WTC11 (cell line): Measurements from ENCODE around the gene ATP8B3. TPM values are rescaled to one million over a fixed set of nuclear protein-coding genes. Genes with fewer than 3 reads are reported as not detected.

ENCODE experiments used
- ATAC-seq: fragments of 200-7000 bp; cut with Tn5 transposase; 2 replicates; pipeline ENCODE4 v1.10.0; 2021; ENCODE audit warnings: mild to moderate bottlenecking, moderate library complexity
- CTCF ChIA-PET: fragments of 300-600 bp; sonication (Branson Sonifier 250); formaldehyde crosslinking; loops from one replicate; lab custom pipeline; 2021; ENCODE audit warnings: antibody characterized with exemption; lab: Charles Lee
- POLR2A ChIA-PET: fragments of 350-600 bp; sonication (Branson Sonifier 250); formaldehyde crosslinking; loops from one replicate; lab custom pipeline; 2021; ENCODE audit warnings: antibody characterized with exemption; lab: Charles Lee
- DNase-seq: peaks from one replicate; pipeline ENCODE4 v3.0.0; 2021; ENCODE audit warnings: low spot score
- H3K27ac Mint-ChIP-seq: 2 replicates; pipeline ENCODE4 v1.8.0; 2021; ENCODE audit warnings: mixed read lengths
- H3K27me3 Mint-ChIP-seq: 2 replicates; pipeline ENCODE4 v1.8.0; 2021; ENCODE audit warnings: low read depth, mild to moderate bottlenecking, moderate library complexity, mixed read lengths
- H3K36me3 Mint-ChIP-seq: 2 replicates; pipeline ENCODE4 v1.8.0; 2021; ENCODE audit warnings: mixed read lengths
- H3K4me1 Mint-ChIP-seq: 2 replicates; pipeline ENCODE4 v1.8.0; 2022; ENCODE audit warnings: mixed read lengths
- H3K4me3 Mint-ChIP-seq: 2 replicates; pipeline ENCODE4 v1.8.0; 2021; ENCODE audit warnings: mild to moderate bottlenecking, moderate library complexity, mixed read lengths
- H3K9me3 Mint-ChIP-seq: 2 replicates; pipeline ENCODE4 v1.8.0; 2021; ENCODE audit warnings: mixed read lengths
- ATF1 ChIP-seq: sonication (generic); formaldehyde crosslinking; IDR thresholded peaks from 2 replicates; pipeline ENCODE4 v1.8.1; 2023; ENCODE audit warnings: mild to moderate bottlenecking, moderate library complexity, missing genetic modification reagents
- CREB1 ChIP-seq: sonication (generic); formaldehyde crosslinking; IDR thresholded peaks from 2 replicates; pipeline ENCODE4 v1.8.0; 2023; ENCODE audit warnings: mild to moderate bottlenecking, missing genetic modification reagents
- FOXK1 ChIP-seq: sonication (generic); formaldehyde crosslinking; IDR thresholded peaks from 2 replicates; pipeline ENCODE4 v1.8.0; 2022; ENCODE audit warnings: mild to moderate bottlenecking, moderate library complexity, missing genetic modification reagents
- IRF2 ChIP-seq: sonication (generic); formaldehyde crosslinking; IDR thresholded peaks from 2 replicates; pipeline ENCODE4 v1.8.0; 2022; ENCODE audit warnings: low read depth, missing genetic modification reagents, borderline replicate concordance
- NR3C1 ChIP-seq: sonication (generic); formaldehyde crosslinking; conservative IDR thresholded peaks from 2 replicates; pipeline ENCODE4 v1.8.1; 2023; ENCODE audit warnings: low read depth, mild to moderate bottlenecking, missing genetic modification reagents
- SMAD3 ChIP-seq: sonication (generic); formaldehyde crosslinking; IDR thresholded peaks from 2 replicates; pipeline ENCODE4 v1.8.0; 2022; ENCODE audit warnings: missing genetic modification reagents, mild to moderate bottlenecking, borderline replicate concordance
- TEAD1 ChIP-seq: sonication (generic); formaldehyde crosslinking; IDR thresholded peaks from 2 replicates; pipeline ENCODE4 v1.8.0; 2022; ENCODE audit warnings: mild to moderate bottlenecking, missing genetic modification reagents
- ZNF263 ChIP-seq: sonication (generic); formaldehyde crosslinking; IDR thresholded peaks from 2 replicates; pipeline ENCODE4 v1.8.1; 2022; ENCODE audit warnings: low read depth, mild to moderate bottlenecking, moderate library complexity, missing genetic modification reagents
- total RNA-seq: library from RNA; stranded (reverse); gene quantifications from 3 replicates; pipeline ENCODE4 v1.2.3, GENCODE V29; 2021
- TF ChIP-seq, protein P1 (sequence below): fragments of 250-450 bp; sonication (Bioruptor Pico); IDR thresholded peaks from 2 replicates; pipeline ENCODE4 v1.8.0; 2021; ENCODE audit warnings: mild to moderate bottlenecking
- TF ChIP-seq, protein P2 (sequence below): sonication (generic); formaldehyde crosslinking; IDR thresholded peaks from 2 replicates; pipeline ENCODE4 v1.8.1; 2023; ENCODE audit warnings: mild to moderate bottlenecking, missing genetic modification reagents, moderate library complexity
- TF ChIP-seq, protein P3 (sequence below): sonication (generic); formaldehyde crosslinking; IDR thresholded peaks from 2 replicates; pipeline ENCODE4 v1.8.0; 2023; ENCODE audit warnings: mild to moderate bottlenecking, missing genetic modification reagents
- TF ChIP-seq, protein P4 (sequence below): sonication (generic); formaldehyde crosslinking; IDR thresholded peaks from 2 replicates; pipeline ENCODE4 v1.8.0; 2022; ENCODE audit warnings: missing genetic modification reagents
- TF ChIP-seq, protein P5 (sequence below): sonication (generic); formaldehyde crosslinking; IDR thresholded peaks from 2 replicates; pipeline ENCODE4 v1.8.0; 2022; ENCODE audit warnings: mild to moderate bottlenecking, missing genetic modification reagents

ATP8B3 gene
- total RNA-seq, 1 experiment from 2014 or later: 5.5 TPM

DNA sequence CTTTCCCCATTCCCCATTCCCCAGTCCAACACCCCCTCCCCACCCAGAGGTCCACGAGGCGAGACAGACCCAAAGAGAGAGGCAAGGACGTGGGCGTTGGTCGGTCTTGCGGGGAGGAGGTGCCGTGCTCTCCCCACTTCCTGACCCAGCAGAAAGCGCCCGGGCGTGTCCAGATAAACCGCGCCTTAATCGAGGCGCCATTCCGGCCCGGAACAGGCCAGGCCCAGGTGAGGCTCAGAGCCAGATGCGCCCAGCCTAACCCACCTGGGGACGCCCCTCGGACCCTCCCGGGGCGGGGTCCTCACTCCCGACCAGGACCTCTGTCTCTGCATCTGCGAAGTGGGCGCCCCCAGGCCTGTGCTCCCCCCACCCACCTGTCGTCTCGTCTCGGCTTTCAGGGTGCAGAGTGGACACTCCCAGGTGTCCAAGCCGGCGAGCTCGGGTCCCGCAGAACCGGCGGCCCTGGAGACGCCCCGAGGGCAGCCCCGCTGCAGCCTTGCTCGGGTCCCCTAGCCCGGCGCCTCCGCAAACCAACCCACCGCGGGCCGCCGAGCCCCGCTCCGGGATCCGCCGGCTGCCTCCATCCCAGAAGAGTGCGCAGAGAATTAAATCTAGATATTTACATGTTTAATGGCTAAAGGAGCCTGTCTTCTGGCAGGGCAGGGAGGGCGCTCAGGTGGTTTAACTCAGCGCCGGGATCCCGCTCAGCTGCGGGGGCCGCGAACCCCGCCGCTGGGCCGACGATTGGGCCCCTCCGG is 63.8 kb downstream of the ATP8B3 start:
- CTCF ChIA-PET: interaction anchor here (2.2 to 4.7 kb wide), 3 partner anchors 18 to 75 kb away, joined by 9 to 35 read pairs (median 20); no protein-coding TSS in a partner anchor

DNA sequence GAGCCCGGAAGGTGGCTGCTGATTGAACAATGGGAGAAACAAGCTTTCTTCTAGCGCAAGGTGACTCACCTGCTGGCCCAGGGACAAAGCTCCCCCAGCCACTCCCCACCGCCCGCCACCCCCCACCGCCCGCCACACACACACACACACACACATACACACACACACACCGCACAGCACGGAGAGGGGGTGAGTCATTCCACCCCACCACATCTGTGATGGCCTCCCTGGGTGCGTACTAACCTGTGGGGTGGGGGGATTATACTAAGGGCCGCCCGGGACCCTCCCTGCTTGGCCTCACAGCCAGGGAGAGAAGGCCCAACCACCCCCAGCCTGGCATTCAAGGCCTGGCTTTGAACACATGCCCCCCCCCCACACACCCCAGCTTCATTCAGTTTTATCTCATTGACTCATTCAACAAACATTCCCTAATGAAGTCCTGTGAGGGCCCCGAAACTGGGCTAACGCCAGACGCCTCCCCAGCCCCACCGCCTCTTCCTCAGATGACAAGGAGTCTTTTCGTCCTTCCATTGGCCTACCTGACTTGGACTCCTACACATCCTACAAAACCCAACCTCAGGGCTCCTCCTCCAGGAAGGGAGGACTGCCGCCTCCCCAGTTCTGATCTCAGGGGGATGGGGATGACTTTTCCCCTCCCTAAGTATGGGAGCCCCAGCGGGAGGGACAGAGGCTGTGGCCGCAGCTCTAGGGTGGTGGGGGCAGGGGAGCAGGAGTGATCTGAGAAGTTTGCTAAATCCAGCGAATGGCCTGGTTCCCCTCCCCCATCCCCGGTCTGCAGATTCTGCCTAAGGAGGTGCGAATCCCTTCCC is 64.6 kb downstream of the ATP8B3 start:
- no peak overlapping the region for H3K27ac Mint-ChIP-seq
- ATAC-seq: peak; percentile 23
- ChIA-PET POLR2A (interaction anchor here (0.9 kb wide), 1 partner anchor 75 kb away, joined by 3 read pairs; no protein-coding TSS in a partner anchor), CTCF (interaction anchor here (0.9 to 4.7 kb wide), 12 partner anchors 11 to 292 kb away, joined by 3 to 35 read pairs (median 6); no protein-coding TSS in a partner anchor)
- peak overlapping the region; percentile 65 for H3K4me3 Mint-ChIP-seq
- no peaks in the 10 kb centered on the region for H3K9me3 Mint-ChIP-seq
- H3K36me3 Mint-ChIP-seq: no peaks in the 10 kb centered on the region
- peak; percentile 70 for DNase-seq
- peaks cover 8% of the 10 kb centered on the region for H3K4me1 Mint-ChIP-seq
- H3K27me3 Mint-ChIP-seq: peaks cover 96% of the 10 kb centered on the region
- TF ChIP-seq, protein P1, sequence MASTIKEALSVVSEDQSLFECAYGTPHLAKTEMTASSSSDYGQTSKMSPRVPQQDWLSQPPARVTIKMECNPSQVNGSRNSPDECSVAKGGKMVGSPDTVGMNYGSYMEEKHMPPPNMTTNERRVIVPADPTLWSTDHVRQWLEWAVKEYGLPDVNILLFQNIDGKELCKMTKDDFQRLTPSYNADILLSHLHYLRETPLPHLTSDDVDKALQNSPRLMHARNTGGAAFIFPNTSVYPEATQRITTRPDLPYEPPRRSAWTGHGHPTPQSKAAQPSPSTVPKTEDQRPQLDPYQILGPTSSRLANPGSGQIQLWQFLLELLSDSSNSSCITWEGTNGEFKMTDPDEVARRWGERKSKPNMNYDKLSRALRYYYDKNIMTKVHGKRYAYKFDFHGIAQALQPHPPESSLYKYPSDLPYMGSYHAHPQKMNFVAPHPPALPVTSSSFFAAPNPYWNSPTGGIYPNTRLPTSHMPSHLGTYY (CRISPR knock-in tag): no peak
- peak; percentile 90; the same call in 1 of the 2 replicates for TF ChIP-seq ZNF263 (CRISPR knock-in tag)
- TF ChIP-seq, protein P2, sequence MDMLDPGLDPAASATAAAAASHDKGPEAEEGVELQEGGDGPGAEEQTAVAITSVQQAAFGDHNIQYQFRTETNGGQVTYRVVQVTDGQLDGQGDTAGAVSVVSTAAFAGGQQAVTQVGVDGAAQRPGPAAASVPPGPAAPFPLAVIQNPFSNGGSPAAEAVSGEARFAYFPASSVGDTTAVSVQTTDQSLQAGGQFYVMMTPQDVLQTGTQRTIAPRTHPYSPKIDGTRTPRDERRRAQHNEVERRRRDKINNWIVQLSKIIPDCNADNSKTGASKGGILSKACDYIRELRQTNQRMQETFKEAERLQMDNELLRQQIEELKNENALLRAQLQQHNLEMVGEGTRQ (CRISPR knock-in tag): no peak
- TF ChIP-seq CREB1 (CRISPR knock-in tag): no peak
- no peak for TF ChIP-seq IRF2 (CRISPR knock-in tag)
- TF ChIP-seq NR3C1 (CRISPR knock-in tag): no peak
- TF ChIP-seq ATF1: no peak
- TF ChIP-seq, protein P3, sequence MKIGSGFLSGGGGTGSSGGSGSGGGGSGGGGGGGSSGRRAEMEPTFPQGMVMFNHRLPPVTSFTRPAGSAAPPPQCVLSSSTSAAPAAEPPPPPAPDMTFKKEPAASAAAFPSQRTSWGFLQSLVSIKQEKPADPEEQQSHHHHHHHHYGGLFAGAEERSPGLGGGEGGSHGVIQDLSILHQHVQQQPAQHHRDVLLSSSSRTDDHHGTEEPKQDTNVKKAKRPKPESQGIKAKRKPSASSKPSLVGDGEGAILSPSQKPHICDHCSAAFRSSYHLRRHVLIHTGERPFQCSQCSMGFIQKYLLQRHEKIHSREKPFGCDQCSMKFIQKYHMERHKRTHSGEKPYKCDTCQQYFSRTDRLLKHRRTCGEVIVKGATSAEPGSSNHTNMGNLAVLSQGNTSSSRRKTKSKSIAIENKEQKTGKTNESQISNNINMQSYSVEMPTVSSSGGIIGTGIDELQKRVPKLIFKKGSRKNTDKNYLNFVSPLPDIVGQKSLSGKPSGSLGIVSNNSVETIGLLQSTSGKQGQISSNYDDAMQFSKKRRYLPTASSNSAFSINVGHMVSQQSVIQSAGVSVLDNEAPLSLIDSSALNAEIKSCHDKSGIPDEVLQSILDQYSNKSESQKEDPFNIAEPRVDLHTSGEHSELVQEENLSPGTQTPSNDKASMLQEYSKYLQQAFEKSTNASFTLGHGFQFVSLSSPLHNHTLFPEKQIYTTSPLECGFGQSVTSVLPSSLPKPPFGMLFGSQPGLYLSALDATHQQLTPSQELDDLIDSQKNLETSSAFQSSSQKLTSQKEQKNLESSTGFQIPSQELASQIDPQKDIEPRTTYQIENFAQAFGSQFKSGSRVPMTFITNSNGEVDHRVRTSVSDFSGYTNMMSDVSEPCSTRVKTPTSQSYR (CRISPR knock-in tag): 0 out of 2 replicates have a peak, but pooled peaks have one; percentile 54
- no peak for TF ChIP-seq TEAD1 (CRISPR knock-in tag)

More for the DNA sequence above, 63.8 kb downstream of the ATP8B3 start:
- H3K36me3 Mint-ChIP-seq: no peaks in the 10 kb centered on the region
- ATAC-seq: peak; percentile 21
- peaks cover 10% of the 10 kb centered on the region for H3K4me1 Mint-ChIP-seq
- TF ChIP-seq FOXK1 (CRISPR knock-in tag) (no peak), SMAD3 (CRISPR knock-in tag) (no peak)
- TF ChIP-seq, protein P4, sequence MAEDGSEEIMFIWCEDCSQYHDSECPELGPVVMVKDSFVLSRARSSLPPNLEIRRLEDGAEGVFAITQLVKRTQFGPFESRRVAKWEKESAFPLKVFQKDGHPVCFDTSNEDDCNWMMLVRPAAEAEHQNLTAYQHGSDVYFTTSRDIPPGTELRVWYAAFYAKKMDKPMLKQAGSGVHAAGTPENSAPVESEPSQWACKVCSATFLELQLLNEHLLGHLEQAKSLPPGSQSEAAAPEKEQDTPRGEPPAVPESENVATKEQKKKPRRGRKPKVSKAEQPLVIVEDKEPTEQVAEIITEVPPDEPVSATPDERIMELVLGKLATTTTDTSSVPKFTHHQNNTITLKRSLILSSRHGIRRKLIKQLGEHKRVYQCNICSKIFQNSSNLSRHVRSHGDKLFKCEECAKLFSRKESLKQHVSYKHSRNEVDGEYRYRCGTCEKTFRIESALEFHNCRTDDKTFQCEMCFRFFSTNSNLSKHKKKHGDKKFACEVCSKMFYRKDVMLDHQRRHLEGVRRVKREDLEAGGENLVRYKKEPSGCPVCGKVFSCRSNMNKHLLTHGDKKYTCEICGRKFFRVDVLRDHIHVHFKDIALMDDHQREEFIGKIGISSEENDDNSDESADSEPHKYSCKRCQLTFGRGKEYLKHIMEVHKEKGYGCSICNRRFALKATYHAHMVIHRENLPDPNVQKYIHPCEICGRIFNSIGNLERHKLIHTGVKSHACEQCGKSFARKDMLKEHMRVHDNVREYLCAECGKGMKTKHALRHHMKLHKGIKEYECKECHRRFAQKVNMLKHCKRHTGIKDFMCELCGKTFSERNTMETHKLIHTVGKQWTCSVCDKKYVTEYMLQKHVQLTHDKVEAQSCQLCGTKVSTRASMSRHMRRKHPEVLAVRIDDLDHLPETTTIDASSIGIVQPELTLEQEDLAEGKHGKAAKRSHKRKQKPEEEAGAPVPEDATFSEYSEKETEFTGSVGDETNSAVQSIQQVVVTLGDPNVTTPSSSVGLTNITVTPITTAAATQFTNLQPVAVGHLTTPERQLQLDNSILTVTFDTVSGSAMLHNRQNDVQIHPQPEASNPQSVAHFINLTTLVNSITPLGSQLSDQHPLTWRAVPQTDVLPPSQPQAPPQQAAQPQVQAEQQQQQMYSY: peak; percentile 73
- TF ChIP-seq, protein P5, sequence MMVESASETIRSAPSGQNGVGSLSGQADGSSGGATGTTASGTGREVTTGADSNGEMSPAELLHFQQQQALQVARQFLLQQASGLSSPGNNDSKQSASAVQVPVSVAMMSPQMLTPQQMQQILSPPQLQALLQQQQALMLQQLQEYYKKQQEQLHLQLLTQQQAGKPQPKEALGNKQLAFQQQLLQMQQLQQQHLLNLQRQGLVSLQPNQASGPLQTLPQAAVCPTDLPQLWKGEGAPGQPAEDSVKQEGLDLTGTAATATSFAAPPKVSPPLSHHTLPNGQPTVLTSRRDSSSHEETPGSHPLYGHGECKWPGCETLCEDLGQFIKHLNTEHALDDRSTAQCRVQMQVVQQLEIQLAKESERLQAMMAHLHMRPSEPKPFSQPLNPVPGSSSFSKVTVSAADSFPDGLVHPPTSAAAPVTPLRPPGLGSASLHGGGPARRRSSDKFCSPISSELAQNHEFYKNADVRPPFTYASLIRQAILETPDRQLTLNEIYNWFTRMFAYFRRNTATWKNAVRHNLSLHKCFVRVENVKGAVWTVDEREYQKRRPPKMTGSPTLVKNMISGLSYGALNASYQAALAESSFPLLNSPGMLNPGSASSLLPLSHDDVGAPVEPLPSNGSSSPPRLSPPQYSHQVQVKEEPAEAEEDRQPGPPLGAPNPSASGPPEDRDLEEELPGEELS: peak; percentile 48; the same call in 1 of the 2 replicates
- TF ChIP-seq, protein P3 (CRISPR knock-in tag): 0 out of 2 replicates have a peak, but pooled peaks have one; percentile 2
- peaks cover 96% of the 10 kb centered on the region for H3K27me3 Mint-ChIP-seq
- no peak for DNase-seq
- no peak overlapping the region for H3K27ac Mint-ChIP-seq
- no peaks in the 10 kb centered on the region for H3K9me3 Mint-ChIP-seq
- POLR2A ChIA-PET: no interaction called here
- peak overlapping the region; percentile 65 for H3K4me3 Mint-ChIP-seq
